ENCODE measurements around the gene TTC23.
A peak's percentile ranks its signal among the peaks of the same experiment; 100 is the strongest.

TTC23 gene

GRCh38 chr15:99249270-99249841 lies at the start of gene TTC23:
Gene TTC23, minus strand, starts transcription at chr15:99249581. Its CDS starts 20,869 bp downstream, at chr15:99228712.
- DNase-seq, result no peak

- no peak for DNase-seq
Observed at GRCh38 chr15:99296386-99296785, 47.0 kb upstream of the TTC23 start.

GRCh38 chr15:99295840-99296239 lies 46.5 kb upstream of the TTC23 start:
- DNase-seq, result no peak

- DNase-seq, result no peak
Observed at GRCh38 chr15:99291643-99292042, 42.3 kb upstream of the TTC23 start.

GRCh38 chr15:99283717-99284116 lies 34.3 kb upstream of the TTC23 start:
- no peak for DNase-seq

- DNase-seq, result no peak
Observed at GRCh38 chr15:99282586-99282985, 33.2 kb upstream of the TTC23 start.

- no peak for DNase-seq
Observed at GRCh38 chr15:99282121-99282520, 32.7 kb upstream of the TTC23 start.

GRCh38 chr15:99279827-99280226 lies 30.4 kb upstream of the TTC23 start:
- no peak for DNase-seq

GRCh38 chr15:99279290-99279689 lies 29.9 kb upstream of the TTC23 start:
- no peak for DNase-seq

GRCh38 chr15:99275525-99276128 lies 26.2 kb upstream of the TTC23 start:
- DNase-seq, result no peak

GRCh38 chr15:99275061-99275460 lies 25.7 kb upstream of the TTC23 start:
- DNase-seq, result no peak

GRCh38 chr15:99273801-99274200 lies 24.4 kb upstream of the TTC23 start:
- no peak for DNase-seq

- DNase-seq, result no peak
Observed at GRCh38 chr15:99268431-99268830, 19.1 kb upstream of the TTC23 start.

- DNase-seq, result no peak
Observed at GRCh38 chr15:99267957-99268356, 18.6 kb upstream of the TTC23 start.

- DNase-seq, result no peak
Observed at GRCh38 chr15:99265541-99266070, 16.2 kb upstream of the TTC23 start.

GRCh38 chr15:99264125-99264524 lies 14.7 kb upstream of the TTC23 start:
- no peak for DNase-seq

- no peak for DNase-seq
Observed at GRCh38 chr15:99257107-99257750, 7.8 kb upstream of the TTC23 start.

- no peak for DNase-seq
Observed at GRCh38 chr15:99253381-99254090, 4.2 kb upstream of the TTC23 start.

- DNase-seq, result no peak
Observed at GRCh38 chr15:99252326-99252725, 2.9 kb upstream of the TTC23 start.

GRCh38 chr15:99250857-99251841 lies 1.8 kb upstream of the TTC23 start, which contains the start of gene LRRC28:
Gene LRRC28, plus strand, starts transcription at chr15:99251481. Its CDS starts 4,477 bp downstream, at chr15:99255958.
- peak; percentile 63 for DNase-seq

- DNase-seq, result no peak
Observed at GRCh38 chr15:99250494-99250856, 1.1 kb upstream of the TTC23 start.

- DNase-seq, result no peak
Observed at GRCh38 chr15:99250001-99250400, 620 bp upstream of the TTC23 start.

Measured in NCI-H2029 treated with DMSO at 0.1 percent for 48 hours (cell line).